Measurements from ENCODE around the gene FLYWCH2. TPM values are rescaled to one million over a fixed set of nuclear protein-coding genes. Genes with fewer than 3 reads are reported as not detected.

The FLYWCH2 gene
- total and polyA plus RNA-seq, 7 donors = 14.1 to 39.4 (median 15.7) TPM

- H3K9me3 ChIP-seq = no peaks in the 10 kb centered on the region
- DNase-seq (no peak), ATAC-seq (no peak)
- intact Hi-C loops (cut with DNase I) = no loop called here
- peaks cover 4 to 85% of the 10 kb centered on the region in 2 donors for H3K36me3 ChIP-seq (ENCODE audit: insufficient read depth in 1 of 2, low read depth in 1 of 2)
- 91 to 94% (median 91%) methylated on average over 29 to 30 of the region's 30 CpGs for WGBS, 3 donors
- H3K27me3 ChIP-seq (ENCODE audit: insufficient read depth in 3 of 3, low read length in 2 of 3) = no peaks in the 10 kb centered on the region
- no peak overlapping the region for H3K27ac ChIP-seq
- H3K4me1 ChIP-seq = no peaks in the 10 kb centered on the region
- TF ChIP-seq CTCF (IDR thresholded peaks at IDR 0.05) = no peak
- no peak overlapping the region for H3K4me3 ChIP-seq
Observed at GRCh38 chr16:2933136-2933535, 50.1 kb downstream of the FLYWCH2 start.

GRCh38 chr16:2933701-2934100 lies 50.7 kb downstream of the FLYWCH2 start:
- no peak for TF ChIP-seq CTCF (IDR thresholded peaks at IDR 0.05)
- 82 to 91% (median 88%) methylated on average over 17 to 22 of the region's 22 CpGs for WGBS, 3 donors
- Histone ChIP-seq H3K9me3 (no peaks in the 10 kb centered on the region), H3K4me3 (no peak overlapping the region), H3K27me3 (ENCODE audit: insufficient read depth in 3 of 3, low read length in 2 of 3) (no peaks in the 10 kb centered on the region), H3K4me1 (no peaks in the 10 kb centered on the region), H3K36me3 (ENCODE audit: insufficient read depth in 1 of 2, low read depth in 1 of 2) (peaks cover 4 to 90% of the 10 kb centered on the region in 2 donors), H3K27ac (no peak overlapping the region)
- DNase-seq (no peak), ATAC-seq (no peak)
- intact Hi-C loops (cut with DNase I) = no loop called here

- WGBS, 3 donors = 82 to 89% (median 87%) methylated on average over 15 of the region's 15 CpGs
- Histone ChIP-seq H3K27me3 (ENCODE audit: insufficient read depth in 3 of 3, low read length in 2 of 3) (no peaks in the 10 kb centered on the region), H3K36me3 (ENCODE audit: insufficient read depth in 1 of 2, low read depth in 1 of 2) (peaks cover 4 to 92% of the 10 kb centered on the region in 2 donors), H3K9me3 (no peaks in the 10 kb centered on the region), H3K27ac (no peak overlapping the region), H3K4me3 (no peak overlapping the region), H3K4me1 (no peaks in the 10 kb centered on the region)
- intact Hi-C loops (cut with DNase I) = no loop called here
- ATAC-seq (no peak), DNase-seq (no peak)
- no peak for TF ChIP-seq CTCF (IDR thresholded peaks at IDR 0.05)
Observed at GRCh38 chr16:2934450-2934849, 51.4 kb downstream of the FLYWCH2 start.

- DNase-seq (no peak), ATAC-seq (no peak)
- no peak for TF ChIP-seq CTCF (IDR thresholded peaks at IDR 0.05)
- Histone ChIP-seq H3K27ac (no peak overlapping the region), H3K36me3 (ENCODE audit: insufficient read depth in 1 of 2, low read depth in 1 of 2) (peaks cover 4 to 92% of the 10 kb centered on the region in 2 donors), H3K9me3 (no peaks in the 10 kb centered on the region), H3K4me3 (no peak overlapping the region), H3K4me1 (no peaks in the 10 kb centered on the region), H3K27me3 (ENCODE audit: insufficient read depth in 3 of 3, low read length in 2 of 3) (no peaks in the 10 kb centered on the region)
- intact Hi-C loops (cut with DNase I) = no loop called here
- WGBS, 3 donors = 91 to 94% (median 91%) methylated on average over 22 of the region's 22 CpGs
Observed at GRCh38 chr16:2936436-2937011, 53.5 kb downstream of the FLYWCH2 start.

- H3K27ac ChIP-seq = no peak overlapping the region
- H3K27me3 ChIP-seq (ENCODE audit: insufficient read depth in 3 of 3, low read length in 2 of 3) = no peaks in the 10 kb centered on the region
- DNase-seq (no peak), ATAC-seq (no peak)
- no peaks in the 10 kb centered on the region for H3K4me1 ChIP-seq
- H3K4me3 ChIP-seq = no peak overlapping the region
- TF ChIP-seq CTCF (IDR thresholded peaks at IDR 0.05) = no peak
- 86 to 90% (median 87%) methylated on average over 20 to 24 of the region's 24 CpGs for WGBS, 3 donors
- no peaks in the 10 kb centered on the region for H3K9me3 ChIP-seq
- H3K36me3 ChIP-seq (ENCODE audit: insufficient read depth in 1 of 2, low read depth in 1 of 2) = peaks cover 4 to 95% of the 10 kb centered on the region in 2 donors
- intact Hi-C loops (cut with DNase I) = no loop called here
Observed at GRCh38 chr16:2937170-2937569, 54.2 kb downstream of the FLYWCH2 start.
